HepG2 (cell line): ENCODE results near the gene CYP46A1. TPM values are rescaled to one million over a fixed set of nuclear protein-coding genes. Genes with fewer than 3 reads are reported as not detected.
A peak's percentile ranks its signal among the peaks of the same experiment; 100 is the strongest.

Source experiments
- ATAC-seq: fragments of 200-7000 bp; cut with Tn5 transposase; 3 replicates; pipeline ENCODE4 v1.9.1; 2020; ENCODE audit warnings: mild to moderate bottlenecking, moderate library complexity
- BruUV-seq: library from RNA; stranded (reverse); fragments of 400-500 nt; replicated peaks from 2 replicates; lab custom pipeline; 2021; lab: Mats Ljungman, UMichigan
- CTCF ChIA-PET: fragments of 300-600 bp; formaldehyde crosslinking; extraction: SDS; loops from one replicate; lab custom pipeline; 2021; ENCODE audit warnings: low total read pairs, inconsistent platforms, low intra/inter-chr PET ratio; lab: Yijun Ruan, JAX
- POLR2A ChIA-PET: fragments of 350-600 bp; sonication (Branson Sonifier 250); formaldehyde crosslinking; loops from one replicate; lab custom pipeline; 2020; ENCODE audit warnings: antibody characterized with exemption, inconsistent platforms; lab: Yijun Ruan, JAX
- DNase-seq: peaks from one replicate; pipeline ENCODE4 v3.0.0-alpha.2; 2015; ENCODE audit warnings: low spot score
- FAIRE-seq: peaks from 3 replicates; lab custom pipeline; 2011; peaks lifted over from hg19 to GRCh38; lab: Jason Lieb, UNC
- H2AFZ ChIP-seq: one replicate; pipeline ENCODE4 v1.6.1; 2011; ENCODE audit warnings: low read length, inconsistent platforms
- H3K27ac ChIP-seq: fragments of 300-600 bp; 3 replicates; pipeline ENCODE4 v1.8.0; 2011; ENCODE audit warnings: mixed run types, mild to moderate bottlenecking, mixed read lengths, low read length, inconsistent platforms; ENCODE audit not compliant: insufficient read depth; ENCODE audit errors: extremely low read length
- H3K27me3 ChIP-seq, 2 experiments: fragments of 200-600 bp in 1 of 2; 2 replicates in 1 of 2; 3 replicates in 1 of 2; pipeline versions ENCODE4 v1.6.0 to v1.8.0; 2011; ENCODE audit warnings: low read length in 2 of 2, mild to moderate bottlenecking in 2 of 2, moderate library complexity in 2 of 2, inconsistent platforms in 1 of 2; ENCODE audit not compliant: insufficient read depth in 2 of 2, control insufficient read depth in 1 of 2
- H3K36me3 ChIP-seq, 2 experiments: fragments of 200-600 bp in 1 of 2; replicated peaks in 1 of 2; 2 replicates in 1 of 2; 3 replicates in 1 of 2; pipeline versions ENCODE4 v1.5.1 to v1.8.0; 2011; ENCODE audit warnings: low read length in 2 of 2, inconsistent platforms in 1 of 2; ENCODE audit not compliant: insufficient read depth in 2 of 2, control insufficient read depth in 1 of 2
- H3K4me1 ChIP-seq: 2 replicates; pipeline ENCODE4 v1.5.1; 2012; ENCODE audit warnings: low read length, inconsistent platforms; ENCODE audit not compliant: insufficient read depth
- H3K4me2 ChIP-seq: 2 replicates; pipeline ENCODE4 v1.6.0; 2011; ENCODE audit warnings: low read depth, low read length, inconsistent platforms
- H3K4me3 ChIP-seq, 3 experiments: fragments of 200-600 bp in 1 of 3; sonication (generic), shearing (Covaris generic) in 1 of 3; replicated peaks in 1 of 3; 2 replicates each; pipeline ENCODE4 v1.5.1; 2011 to 2016; ENCODE audit warnings: low read length in 3 of 3, inconsistent platforms in 2 of 3, low read depth in 2 of 3, mild to moderate bottlenecking in 2 of 3, control low read depth in 1 of 3, mixed read lengths in 1 of 3; ENCODE audit not compliant: insufficient read depth in 1 of 3
- H3K79me2 ChIP-seq: one replicate; pipeline ENCODE4 v1.6.1; 2011; ENCODE audit warnings: low read length, inconsistent platforms; ENCODE audit not compliant: insufficient read depth
- H3K9ac ChIP-seq: 2 replicates; pipeline ENCODE4 v1.6.0; 2011; ENCODE audit warnings: mild to moderate bottlenecking, low read depth, low read length, inconsistent platforms; ENCODE audit not compliant: insufficient read depth
- H3K9me3 ChIP-seq: 2 replicates; pipeline ENCODE4 v1.5.1; 2012; ENCODE audit warnings: mild to moderate bottlenecking, low read length
- H4K20me1 ChIP-seq: 2 replicates; pipeline ENCODE4 v1.6.0; 2011; ENCODE audit warnings: inconsistent platforms, mild to moderate bottlenecking, low read length, moderate library complexity; ENCODE audit not compliant: insufficient read depth
- ZNF737 ChIP-seq: sonication (generic); formaldehyde crosslinking; IDR thresholded peaks from 2 replicates; pipeline ENCODE4 v1.5.0; 2020; ENCODE audit warnings: missing genetic modification reagents, mild to moderate bottlenecking, borderline replicate concordance
- WGBS: methylation state at CpG from one replicate; pipeline ENCODE4 v1.1.6; 2017; ENCODE audit warnings: low lambda C conversion rate; 5-methylcytosine and 5-hydroxymethylcytosine counted together
- in situ Hi-C: cut with HindIII; loops from 2 replicates; pipeline ENCODE4 v1.10.0; 2017; ENCODE audit warnings: low pct_unique_long_range_greater_than_20kb; ENCODE audit not compliant: extremely low pct_ligation_motif_present
- intact Hi-C: fragments of 100-400 bp; cut with micrococcal nuclease; formaldehyde crosslinking; loops from one replicate; pipeline ENCODE4 v1.10.0; 2022; ENCODE audit not compliant: unreplicated experiment
- polyA plus RNA-seq, 8 experiments: library from polyadenylated mRNA; depleted of rRNA in 3 of 8; stranded (reverse) in 7 of 8; unstranded in 1 of 8; fragments of >200 nt; fragmentation: Illumina TruSeq in 4 of 8; extraction: Trizol in 4 of 8; gene quantifications; 2 replicates each; pipeline versions ENCODE4 v1.2.1 to v1.2.3, GENCODE V29; 2011 to 2016; ENCODE audit warnings: low read depth in 4 of 8, missing spikeins in 1 of 8, mixed read lengths in 1 of 8; ENCODE audit not compliant: insufficient read depth in 1 of 8
- total RNA-seq, 5 experiments: library from RNA; depleted of rRNA; stranded (reverse); fragments of >200 nt; fragmentation: Illumina TruSeq; extraction: Trizol; gene quantifications; 2 replicates each; pipeline ENCODE4 v1.2.3, GENCODE V29; 2016; ENCODE audit warnings: low read depth in 1 of 5
- TF ChIP-seq, protein P1 (sequence below): sonication (generic); formaldehyde crosslinking; IDR thresholded peaks from 2 replicates; pipeline ENCODE4 v1.4.0; 2020; ENCODE audit warnings: missing genetic modification reagents, borderline replicate concordance
- TF ChIP-seq, protein P2 (sequence below): sonication (generic); formaldehyde crosslinking; IDR thresholded peaks from 2 replicates; pipeline ENCODE4 v1.5.1; 2020; ENCODE audit warnings: mild to moderate bottlenecking, missing genetic modification reagents, moderate library complexity
- TF ChIP-seq, protein P3 (sequence below): sonication (generic); formaldehyde crosslinking; IDR thresholded peaks from 2 replicates; pipeline ENCODE4 v1.4.0; 2020; ENCODE audit warnings: missing genetic modification reagents

CYP46A1 gene
- total and polyA plus RNA-seq, 2 of the 13 experiments (the other 11 are each of a cell fraction or from before 2014, with no cell fraction given): not detected

DNA sequence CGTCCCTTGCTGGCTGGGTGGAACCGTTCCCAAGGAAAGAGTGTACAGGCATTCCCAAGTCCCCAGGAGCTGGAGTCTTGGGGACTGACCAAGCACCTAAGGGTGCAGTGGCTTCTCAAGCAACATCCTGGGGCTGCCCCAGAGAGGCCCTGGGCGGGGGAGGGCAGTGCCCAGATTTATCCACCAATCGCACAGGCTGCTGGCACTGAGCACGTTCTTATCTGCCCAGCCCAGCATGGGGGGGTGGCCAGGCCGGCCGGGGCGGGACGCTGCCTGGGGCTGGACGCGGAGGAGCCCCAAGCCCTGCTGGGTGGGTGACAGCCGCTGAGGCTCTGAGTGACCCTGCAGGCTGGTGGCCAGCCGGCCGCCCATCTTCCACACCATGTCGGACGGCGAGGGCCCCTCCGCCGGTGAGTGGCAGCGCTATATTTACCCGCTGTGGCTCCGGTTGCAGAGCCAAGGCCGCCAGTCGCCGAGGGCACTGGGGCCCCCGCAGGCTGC lies 53.4 kb downstream of the CYP46A1 start:
- peaks cover 14 to 81% of the 10 kb centered on the region in 2 experiments for H3K27me3 ChIP-seq
- H4K20me1 ChIP-seq: no peaks in the 10 kb centered on the region
- H3K4me1 ChIP-seq: peaks cover 39% of the 10 kb centered on the region
- H3K4me2 ChIP-seq: 0 out of 2 replicates have a peak overlapping the region, but pooled peaks have one; percentile 22
- CTCF ChIA-PET: no interaction called here
- TF ChIP-seq, protein P1, sequence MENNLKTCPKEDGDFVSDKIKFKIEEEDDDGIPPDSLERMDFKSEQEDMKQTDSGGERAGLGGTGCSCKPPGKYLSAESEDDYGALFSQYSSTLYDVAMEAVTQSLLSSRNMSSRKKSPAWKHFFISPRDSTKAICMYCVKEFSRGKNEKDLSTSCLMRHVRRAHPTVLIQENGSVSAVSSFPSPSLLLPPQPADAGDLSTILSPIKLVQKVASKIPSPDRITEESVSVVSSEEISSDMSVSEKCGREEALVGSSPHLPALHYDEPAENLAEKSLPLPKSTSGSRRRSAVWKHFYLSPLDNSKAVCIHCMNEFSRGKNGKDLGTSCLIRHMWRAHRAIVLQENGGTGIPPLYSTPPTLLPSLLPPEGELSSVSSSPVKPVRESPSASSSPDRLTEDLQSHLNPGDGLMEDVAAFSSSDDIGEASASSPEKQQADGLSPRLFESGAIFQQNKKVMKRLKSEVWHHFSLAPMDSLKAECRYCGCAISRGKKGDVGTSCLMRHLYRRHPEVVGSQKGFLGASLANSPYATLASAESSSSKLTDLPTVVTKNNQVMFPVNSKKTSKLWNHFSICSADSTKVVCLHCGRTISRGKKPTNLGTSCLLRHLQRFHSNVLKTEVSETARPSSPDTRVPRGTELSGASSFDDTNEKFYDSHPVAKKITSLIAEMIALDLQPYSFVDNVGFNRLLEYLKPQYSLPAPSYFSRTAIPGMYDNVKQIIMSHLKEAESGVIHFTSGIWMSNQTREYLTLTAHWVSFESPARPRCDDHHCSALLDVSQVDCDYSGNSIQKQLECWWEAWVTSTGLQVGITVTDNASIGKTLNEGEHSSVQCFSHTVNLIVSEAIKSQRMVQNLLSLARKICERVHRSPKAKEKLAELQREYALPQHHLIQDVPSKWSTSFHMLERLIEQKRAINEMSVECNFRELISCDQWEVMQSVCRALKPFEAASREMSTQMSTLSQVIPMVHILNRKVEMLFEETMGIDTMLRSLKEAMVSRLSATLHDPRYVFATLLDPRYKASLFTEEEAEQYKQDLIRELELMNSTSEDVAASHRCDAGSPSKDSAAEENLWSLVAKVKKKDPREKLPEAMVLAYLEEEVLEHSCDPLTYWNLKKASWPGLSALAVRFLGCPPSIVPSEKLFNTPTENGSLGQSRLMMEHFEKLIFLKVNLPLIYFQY: no peak
- TF ChIP-seq, protein P2, sequence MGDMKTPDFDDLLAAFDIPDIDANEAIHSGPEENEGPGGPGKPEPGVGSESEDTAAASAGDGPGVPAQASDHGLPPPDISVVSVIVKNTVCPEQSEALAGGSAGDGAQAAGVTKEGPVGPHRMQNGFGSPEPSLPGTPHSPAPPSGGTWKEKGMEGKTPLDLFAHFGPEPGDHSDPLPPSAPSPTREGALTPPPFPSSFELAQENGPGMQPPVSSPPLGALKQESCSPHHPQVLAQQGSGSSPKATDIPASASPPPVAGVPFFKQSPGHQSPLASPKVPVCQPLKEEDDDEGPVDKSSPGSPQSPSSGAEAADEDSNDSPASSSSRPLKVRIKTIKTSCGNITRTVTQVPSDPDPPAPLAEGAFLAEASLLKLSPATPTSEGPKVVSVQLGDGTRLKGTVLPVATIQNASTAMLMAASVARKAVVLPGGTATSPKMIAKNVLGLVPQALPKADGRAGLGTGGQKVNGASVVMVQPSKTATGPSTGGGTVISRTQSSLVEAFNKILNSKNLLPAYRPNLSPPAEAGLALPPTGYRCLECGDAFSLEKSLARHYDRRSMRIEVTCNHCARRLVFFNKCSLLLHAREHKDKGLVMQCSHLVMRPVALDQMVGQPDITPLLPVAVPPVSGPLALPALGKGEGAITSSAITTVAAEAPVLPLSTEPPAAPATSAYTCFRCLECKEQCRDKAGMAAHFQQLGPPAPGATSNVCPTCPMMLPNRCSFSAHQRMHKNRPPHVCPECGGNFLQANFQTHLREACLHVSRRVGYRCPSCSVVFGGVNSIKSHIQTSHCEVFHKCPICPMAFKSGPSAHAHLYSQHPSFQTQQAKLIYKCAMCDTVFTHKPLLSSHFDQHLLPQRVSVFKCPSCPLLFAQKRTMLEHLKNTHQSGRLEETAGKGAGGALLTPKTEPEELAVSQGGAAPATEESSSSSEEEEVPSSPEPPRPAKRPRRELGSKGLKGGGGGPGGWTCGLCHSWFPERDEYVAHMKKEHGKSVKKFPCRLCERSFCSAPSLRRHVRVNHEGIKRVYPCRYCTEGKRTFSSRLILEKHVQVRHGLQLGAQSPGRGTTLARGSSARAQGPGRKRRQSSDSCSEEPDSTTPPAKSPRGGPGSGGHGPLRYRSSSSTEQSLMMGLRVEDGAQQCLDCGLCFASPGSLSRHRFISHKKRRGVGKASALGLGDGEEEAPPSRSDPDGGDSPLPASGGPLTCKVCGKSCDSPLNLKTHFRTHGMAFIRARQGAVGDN (CRISPR knock-in tag): no peak
- TF ChIP-seq, protein P3, sequence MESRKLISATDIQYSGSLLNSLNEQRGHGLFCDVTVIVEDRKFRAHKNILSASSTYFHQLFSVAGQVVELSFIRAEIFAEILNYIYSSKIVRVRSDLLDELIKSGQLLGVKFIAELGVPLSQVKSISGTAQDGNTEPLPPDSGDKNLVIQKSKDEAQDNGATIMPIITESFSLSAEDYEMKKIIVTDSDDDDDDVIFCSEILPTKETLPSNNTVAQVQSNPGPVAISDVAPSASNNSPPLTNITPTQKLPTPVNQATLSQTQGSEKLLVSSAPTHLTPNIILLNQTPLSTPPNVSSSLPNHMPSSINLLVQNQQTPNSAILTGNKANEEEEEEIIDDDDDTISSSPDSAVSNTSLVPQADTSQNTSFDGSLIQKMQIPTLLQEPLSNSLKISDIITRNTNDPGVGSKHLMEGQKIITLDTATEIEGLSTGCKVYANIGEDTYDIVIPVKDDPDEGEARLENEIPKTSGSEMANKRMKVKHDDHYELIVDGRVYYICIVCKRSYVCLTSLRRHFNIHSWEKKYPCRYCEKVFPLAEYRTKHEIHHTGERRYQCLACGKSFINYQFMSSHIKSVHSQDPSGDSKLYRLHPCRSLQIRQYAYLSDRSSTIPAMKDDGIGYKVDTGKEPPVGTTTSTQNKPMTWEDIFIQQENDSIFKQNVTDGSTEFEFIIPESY (CRISPR knock-in tag): peak; percentile 23; the same call in 1 of the 2 replicates
- no peak for TF ChIP-seq ZNF737
- TF ChIP-seq, all 625 proteins: peak for 1
- Histone ChIP-seq H2AFZ (no peak overlapping the region), H3K4me3 (no peak overlapping the region), H3K36me3 (no peaks in the 10 kb centered on the region), H3K79me2 (no peaks in the 10 kb centered on the region), H3K27ac (no peak overlapping the region), H3K9me3 (no peaks in the 10 kb centered on the region), H3K9ac (no peak overlapping the region)
- in situ Hi-C loops: no loop called here
- no TSS peak for BruUV-seq
- intact Hi-C loops: no loop called here
- ATAC-seq (peak; percentile 11), DNase-seq (no peak), FAIRE-seq (no peak)
- WGBS: 4% methylated on average over 5 of the region's 26 CpGs
- POLR2A ChIA-PET: no interaction called here
